ENCODE measurements around the gene KCNMA1. TPM values are rescaled to one million over a fixed set of nuclear protein-coding genes. Genes with fewer than 3 reads are reported as not detected.

The KCNMA1 gene
- total and polyA plus RNA-seq, 10 donors: 9.3 to 114 (median 51.5) TPM

GRCh38 chr10:77680811-77681210, 43.2 kb upstream of the KCNMA1 start:
- peaks cover 0 to 29% (median 0%) of the 10 kb centered on the region in 7 donors for H3K27me3 ChIP-seq (replicated peaks in 1 of 7)
- intact Hi-C loops (cut with DNase I; ENCODE audit: low total_unique reads): no loop called here
- H3K4me3 ChIP-seq: no peak overlapping the region
- TF ChIP-seq POLR2AphosphoS5 (IDR thresholded peaks at IDR 0.05) (no peak), POLR2A (IDR thresholded peaks at IDR 0.05) (no peak), CTCF (IDR thresholded peaks at IDR 0.05 in 8 of 11, conservative IDR thresholded peaks at IDR 0.05 in 3 of 11) (no peak)
- 90 to 96% (median 93%) methylated on average over 8 of the region's 8 CpGs for WGBS, 5 donors
- no peak for DNase-seq
- no peaks in the 10 kb centered on the region for H3K9me3 ChIP-seq
- H3K36me3 ChIP-seq: no peaks in the 10 kb centered on the region
- H3K27ac ChIP-seq: no peak overlapping the region
- no peaks in the 10 kb centered on the region for H3K4me1 ChIP-seq

GRCh38 chr10:77680065-77680464, 42.5 kb upstream of the KCNMA1 start:
- no peak for DNase-seq
- Histone ChIP-seq H3K4me3 (no peak overlapping the region), H3K27me3 (replicated peaks in 1 of 7) (peaks cover 0 to 29% (median 0%) of the 10 kb centered on the region in 7 donors), H3K36me3 (no peaks in the 10 kb centered on the region), H3K4me1 (no peaks in the 10 kb centered on the region), H3K27ac (no peak overlapping the region), H3K9me3 (no peaks in the 10 kb centered on the region)
- 85 to 88% (median 87%) methylated on average over 3 of the region's 3 CpGs for WGBS, 5 donors
- intact Hi-C loops (cut with DNase I; ENCODE audit: low total_unique reads): no loop called here
- no peak for TF ChIP-seq POLR2A (IDR thresholded peaks at IDR 0.05)
- no peak for TF ChIP-seq CTCF (IDR thresholded peaks at IDR 0.05 in 8 of 11, conservative IDR thresholded peaks at IDR 0.05 in 3 of 11)
- no peak for TF ChIP-seq POLR2AphosphoS5 (IDR thresholded peaks at IDR 0.05)

DNA sequence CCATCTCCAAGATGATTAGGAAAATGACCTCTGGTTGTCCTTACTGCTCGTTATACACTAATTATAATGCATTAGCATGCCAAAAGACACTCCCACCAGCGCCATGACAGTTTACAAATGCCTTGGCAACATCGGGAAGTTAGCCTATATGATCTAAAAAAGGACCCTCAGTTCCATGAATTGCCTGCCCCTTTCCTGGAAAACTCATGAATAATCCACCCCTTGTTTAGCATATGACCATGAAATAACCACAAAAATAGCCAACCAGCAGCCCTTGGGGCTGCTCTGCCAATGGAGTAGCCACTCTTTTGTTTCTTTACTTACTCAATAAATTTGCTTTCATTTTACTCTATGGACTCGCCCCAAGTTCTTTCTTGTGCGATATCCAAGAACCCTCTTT, 41.6 kb upstream of the KCNMA1 start:
- H3K27me3 ChIP-seq (replicated peaks in 1 of 7): peaks cover 0 to 25% (median 0%) of the 10 kb centered on the region in 7 donors
- no peak for TF ChIP-seq CTCF (IDR thresholded peaks at IDR 0.05 in 8 of 11, conservative IDR thresholded peaks at IDR 0.05 in 3 of 11)
- TF ChIP-seq POLR2AphosphoS5 (IDR thresholded peaks at IDR 0.05): no peak
- TF ChIP-seq POLR2A (IDR thresholded peaks at IDR 0.05): no peak
- H3K4me3 ChIP-seq: no peak overlapping the region
- DNase-seq: no peak
- intact Hi-C loops (cut with DNase I; ENCODE audit: low total_unique reads): no loop called here
- no peak overlapping the region for H3K27ac ChIP-seq
- no peaks in the 10 kb centered on the region for H3K9me3 ChIP-seq
- 77 to 86% (median 80%) methylated on average over 5 of the region's 5 CpGs for WGBS, 5 donors
- no peaks in the 10 kb centered on the region for H3K4me1 ChIP-seq
- no peaks in the 10 kb centered on the region for H3K36me3 ChIP-seq

GRCh38 chr10:77678146-77678545, 40.5 kb upstream of the KCNMA1 start:
- 79 to 90% (median 81%) methylated on average over 3 of the region's 3 CpGs for WGBS, 5 donors
- intact Hi-C loops (cut with DNase I; ENCODE audit: low total_unique reads): no loop called here
- Histone ChIP-seq H3K9me3 (no peaks in the 10 kb centered on the region), H3K27me3 (replicated peaks in 1 of 7) (peaks cover 0 to 23% (median 0%) of the 10 kb centered on the region in 7 donors), H3K4me1 (no peaks in the 10 kb centered on the region), H3K36me3 (no peaks in the 10 kb centered on the region), H3K4me3 (no peak overlapping the region), H3K27ac (no peak overlapping the region)
- TF ChIP-seq POLR2AphosphoS5 (IDR thresholded peaks at IDR 0.05): no peak
- no peak for TF ChIP-seq POLR2A (IDR thresholded peaks at IDR 0.05)
- no peak for TF ChIP-seq CTCF (IDR thresholded peaks at IDR 0.05 in 8 of 11, conservative IDR thresholded peaks at IDR 0.05 in 3 of 11)
- no peak for DNase-seq
